Measurements from ENCODE around the gene TAAR9. TPM values are rescaled to one million over a fixed set of nuclear protein-coding genes. Genes with fewer than 3 reads are reported as not detected.

Gene TAAR9
- total RNA-seq, 4 donors from 2014 or later = not detected

DNA sequence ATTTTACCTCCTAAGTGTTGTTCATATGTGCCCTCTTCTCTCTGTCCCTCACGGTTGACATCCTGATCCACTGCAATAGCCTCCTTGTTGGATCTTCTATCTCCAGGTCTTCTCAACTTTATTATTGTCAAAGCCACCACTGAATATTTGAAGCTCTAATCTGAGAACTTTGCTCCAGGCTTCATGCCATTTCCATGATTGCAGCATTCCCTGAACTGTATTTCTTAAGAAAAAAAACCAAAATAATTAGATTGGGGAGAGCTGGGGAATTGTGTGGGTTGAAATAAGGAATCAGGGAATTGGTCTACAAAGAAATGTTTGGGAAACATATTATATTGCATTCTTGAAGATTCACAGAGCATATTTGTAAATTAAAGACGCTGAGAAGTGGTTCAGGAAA, 22.7 kb upstream of the TAAR9 start:
- no peak for TF ChIP-seq POLR2A (IDR thresholded peaks at IDR 0.05)
- TF ChIP-seq, protein P1, sequence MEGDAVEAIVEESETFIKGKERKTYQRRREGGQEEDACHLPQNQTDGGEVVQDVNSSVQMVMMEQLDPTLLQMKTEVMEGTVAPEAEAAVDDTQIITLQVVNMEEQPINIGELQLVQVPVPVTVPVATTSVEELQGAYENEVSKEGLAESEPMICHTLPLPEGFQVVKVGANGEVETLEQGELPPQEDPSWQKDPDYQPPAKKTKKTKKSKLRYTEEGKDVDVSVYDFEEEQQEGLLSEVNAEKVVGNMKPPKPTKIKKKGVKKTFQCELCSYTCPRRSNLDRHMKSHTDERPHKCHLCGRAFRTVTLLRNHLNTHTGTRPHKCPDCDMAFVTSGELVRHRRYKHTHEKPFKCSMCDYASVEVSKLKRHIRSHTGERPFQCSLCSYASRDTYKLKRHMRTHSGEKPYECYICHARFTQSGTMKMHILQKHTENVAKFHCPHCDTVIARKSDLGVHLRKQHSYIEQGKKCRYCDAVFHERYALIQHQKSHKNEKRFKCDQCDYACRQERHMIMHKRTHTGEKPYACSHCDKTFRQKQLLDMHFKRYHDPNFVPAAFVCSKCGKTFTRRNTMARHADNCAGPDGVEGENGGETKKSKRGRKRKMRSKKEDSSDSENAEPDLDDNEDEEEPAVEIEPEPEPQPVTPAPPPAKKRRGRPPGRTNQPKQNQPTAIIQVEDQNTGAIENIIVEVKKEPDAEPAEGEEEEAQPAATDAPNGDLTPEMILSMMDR (IDR thresholded peaks at IDR 0.05 in 4 of 5, conservative IDR thresholded peaks at IDR 0.05 in 1 of 5) = no peak
- Histone ChIP-seq H3K27ac (no peak overlapping the region), H3K9me3 (no peaks in the 10 kb centered on the region), H3K4me3 (no peak overlapping the region), H3K4me1 (peaks cover 15 to 20% of the 10 kb centered on the region in 2 donors), H3K27me3 (no peaks in the 10 kb centered on the region), H3K36me3 (no peaks in the 10 kb centered on the region)
- in situ Hi-C loops (cut with MboI; ENCODE audit: low sequenced_read_pairs in 4 of 4) (loop anchor here in 2 of 4 donors (25.0 kb wide), 2 partner anchors 297 to 1047 kb away; partner anchors contain the start of gene RPS12 (in 1 of the 2)), intact Hi-C loops (cut with DNase I; ENCODE audit: low total_unique reads) (loop anchor here (10.0 kb wide), 1 partner anchor 1049 kb away; no protein-coding TSS in a partner anchor)
- no peak for ATAC-seq
- no peak for DNase-seq

DNA sequence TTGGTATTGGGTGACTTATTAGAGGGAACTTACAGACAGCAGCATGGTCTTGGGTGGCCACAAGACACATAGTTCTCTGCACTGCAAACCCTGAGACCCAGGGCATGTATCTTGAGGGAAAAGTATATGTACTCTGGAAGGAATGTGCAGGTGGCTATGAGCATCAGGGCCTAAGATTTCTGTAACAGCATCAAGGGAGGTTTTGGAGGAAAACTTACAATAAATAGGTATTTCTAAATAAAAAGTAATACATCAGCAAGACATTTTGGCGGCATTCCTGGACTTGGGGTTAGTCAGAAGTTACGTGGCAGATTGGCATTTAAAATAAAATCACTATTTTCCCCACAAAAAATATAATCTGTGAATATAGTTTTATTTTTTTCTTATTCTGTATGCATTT, 17.1 kb upstream of the TAAR9 start:
- TF ChIP-seq POLR2A (IDR thresholded peaks at IDR 0.05) = no peak
- TF ChIP-seq, protein P1 (IDR thresholded peaks at IDR 0.05 in 4 of 5, conservative IDR thresholded peaks at IDR 0.05 in 1 of 5) = no peak
- in situ Hi-C loops (cut with MboI; ENCODE audit: low sequenced_read_pairs in 4 of 4) = loop anchor here in 2 of 4 donors (25.0 kb wide), 2 partner anchors 291 to 1041 kb away; partner anchors contain the start of gene RPS12 (in 1 of the 2)

DNA sequence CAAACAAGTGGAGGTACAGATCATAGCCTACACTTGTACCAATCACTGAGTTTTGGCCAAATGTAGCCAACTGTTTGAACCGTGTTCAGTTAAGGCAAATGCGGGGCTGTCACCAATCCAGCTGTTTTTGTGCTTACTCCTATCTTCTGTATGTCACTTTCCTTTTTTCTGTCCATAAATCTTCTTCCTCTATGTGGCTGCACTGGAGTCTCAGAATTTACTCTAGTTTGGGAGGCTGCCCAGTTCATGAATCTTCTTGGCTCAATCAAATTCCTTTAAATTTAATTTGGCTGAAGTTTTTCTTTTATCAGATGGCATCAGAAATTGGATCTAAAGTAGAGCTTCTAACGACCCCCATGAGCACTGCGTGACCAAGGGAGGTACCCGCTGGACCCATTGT, 13.4 kb upstream of the TAAR9 start:
- Histone ChIP-seq H3K27ac (no peak overlapping the region), H3K4me3 (no peak overlapping the region), H3K36me3 (no peaks in the 10 kb centered on the region), H3K9me3 (no peaks in the 10 kb centered on the region), H3K4me1 (no peaks in the 10 kb centered on the region), H3K27me3 (no peaks in the 10 kb centered on the region)
- intact Hi-C loops (cut with DNase I; ENCODE audit: low total_unique reads) (no loop called here), in situ Hi-C loops (cut with MboI; ENCODE audit: low sequenced_read_pairs in 4 of 4) (loop anchor here in 3 of 4 donors (25.0 kb wide), 4 partner anchors 238 to 1038 kb away; partner anchors contain the start of genes RPS12 (in 1 of the 3), SLC18B1 (in 1 of the 3) and VNN2 (in 1 of the 3))
- no peak for TF ChIP-seq POLR2A (IDR thresholded peaks at IDR 0.05)
- TF ChIP-seq, protein P1 (IDR thresholded peaks at IDR 0.05 in 4 of 5, conservative IDR thresholded peaks at IDR 0.05 in 1 of 5) = no peak
- DNase-seq (no peak), ATAC-seq (no peak)

More for the DNA sequence above, 17.1 kb upstream of the TAAR9 start:
- intact Hi-C loops (cut with DNase I; ENCODE audit: low total_unique reads) = no loop called here
- H3K9me3 ChIP-seq = no peaks in the 10 kb centered on the region
- H3K27ac ChIP-seq = no peak overlapping the region
- H3K4me3 ChIP-seq = no peak overlapping the region
- H3K27me3 ChIP-seq = no peaks in the 10 kb centered on the region
- ATAC-seq (no peak), DNase-seq (no peak)
- H3K4me1 ChIP-seq = no peaks in the 10 kb centered on the region
- no peaks in the 10 kb centered on the region for H3K36me3 ChIP-seq

DNA sequence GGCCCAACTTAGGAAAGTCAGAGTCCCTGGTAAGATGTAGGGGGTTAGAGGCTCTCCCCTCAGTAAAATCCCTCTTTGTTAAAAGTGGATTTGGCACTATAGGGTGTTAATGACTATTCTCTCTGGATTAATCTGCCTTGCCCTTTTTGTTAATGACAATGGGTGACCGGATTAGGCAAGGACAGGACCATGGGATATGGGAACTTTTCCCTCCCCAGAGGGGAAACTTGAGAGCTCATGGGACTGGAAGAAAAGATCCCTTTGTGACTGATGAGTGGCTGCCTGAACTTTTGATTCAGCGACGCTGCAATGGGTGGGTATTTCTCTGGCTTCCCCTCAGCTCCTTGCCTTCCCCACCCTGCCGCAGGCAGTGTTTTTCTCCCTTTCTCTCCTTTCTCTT, 12.2 kb upstream of the TAAR9 start:
- Histone ChIP-seq H3K27me3 (no peaks in the 10 kb centered on the region), H3K4me1 (no peaks in the 10 kb centered on the region), H3K9me3 (no peaks in the 10 kb centered on the region), H3K36me3 (no peaks in the 10 kb centered on the region), H3K27ac (no peak overlapping the region), H3K4me3 (no peak overlapping the region)
- no peak for ATAC-seq
- intact Hi-C loops (cut with DNase I; ENCODE audit: low total_unique reads) (no loop called here), in situ Hi-C loops (cut with MboI; ENCODE audit: low sequenced_read_pairs in 4 of 4) (loop anchor here in 3 of 4 donors (25.0 kb wide), 3 partner anchors 236 to 1036 kb away; partner anchors contain the start of genes SLC18B1 (in 1 of the 3) and VNN2 (in 1 of the 3))
- no peak for DNase-seq
- TF ChIP-seq, protein P1 (IDR thresholded peaks at IDR 0.05 in 4 of 5, conservative IDR thresholded peaks at IDR 0.05 in 1 of 5) = no peak
- no peak for TF ChIP-seq POLR2A (IDR thresholded peaks at IDR 0.05)

All from gastrocnemius medialis (tissue), 4 donors.